ENCODE results near the gene FCHSD2. TPM values are rescaled to one million over a fixed set of nuclear protein-coding genes. Genes with fewer than 3 reads are reported as not detected.
"Not testable (repeated sequence)": the region's sequence is repeated elsewhere in the genome, so short reads cannot be mapped to it uniquely, and the experiment has no call there.

FCHSD2 gene
- polyA plus RNA-seq, 1 donor (not counting 4 experiments of a cell fraction or from before 2014, with no cell fraction given) = 14.2 TPM

- Histone ChIP-seq H3K9me1 (ENCODE audit: control insufficient read depth, extremely low read depth, insufficient read depth, low read length) (no peaks in the 10 kb centered on the region), H3K4me1 (ENCODE audit: control insufficient read depth, extremely low read depth, insufficient read depth, low read length) (peaks cover 24% of the 10 kb centered on the region), H3K4me3 (ENCODE audit: control insufficient read depth in 2 of 3, extremely low read depth in 1 of 3, insufficient read depth in 2 of 3, low read depth in 1 of 3, low read length in 3 of 3) (peak overlapping the region in 1 of 3 experiments; percentile 41), H3K27me3 (ENCODE audit: control insufficient read depth, extremely low read depth, insufficient read depth, low read length) (no peaks in the 10 kb centered on the region), H3K79me2 (ENCODE audit: control insufficient read depth, insufficient read depth, low read length) (no peaks in the 10 kb centered on the region), H3K27ac (ENCODE audit: control insufficient read depth, insufficient read depth, low read length) (peak overlapping the region; percentile 92), H2AFZ (ENCODE audit: control insufficient read depth, low read length) (peak overlapping the region; percentile 64), H3K4me2 (ENCODE audit: control insufficient read depth, extremely low read depth, insufficient read depth, low read depth, low read length) (peak overlapping the region; percentile 90), H3K9me3 (ENCODE audit: control insufficient read depth, low read depth, low read length) (no peaks in the 10 kb centered on the region), H4K20me1 (ENCODE audit: control insufficient read depth, extremely low read depth, insufficient read depth, low read length) (no peaks in the 10 kb centered on the region), H3K9ac (ENCODE audit: control insufficient read depth, extremely low read depth, insufficient read depth, low read length) (peak overlapping the region; percentile 86), H3K36me3 (ENCODE audit: control insufficient read depth in 2 of 2, extremely low read depth in 1 of 2, insufficient read depth in 2 of 2, low read length in 2 of 2) (no peaks in the 10 kb centered on the region)
- no peak for TF ChIP-seq EZH2 (IDR thresholded peaks at IDR 0.05; ENCODE audit: low read length)
- no peak for TF ChIP-seq CTCF (optimal IDR thresholded peaks at IDR 0.05 in 1 of 3, IDR thresholded peaks at IDR 0.05 in 1 of 3, conservative IDR thresholded peaks at IDR 0.05 in 1 of 3; ENCODE audit: extremely low read depth in 1 of 3, insufficient read depth in 2 of 3, low read length in 3 of 3)
- DNase-seq (ENCODE audit: low read depth, low spot score) = no peak
- dilution Hi-C loops (cut with MboI; ENCODE audit: extremely low pct_ligation_motif_present, low sequenced_read_pairs) = no loop called here
- no peak for FAIRE-seq
Measured at GRCh38 chr11:72793076-72793424, 349.1 kb downstream of the FCHSD2 start.

- TF ChIP-seq CTCF (optimal IDR thresholded peaks at IDR 0.05 in 1 of 3, IDR thresholded peaks at IDR 0.05 in 1 of 3, conservative IDR thresholded peaks at IDR 0.05 in 1 of 3; ENCODE audit: extremely low read depth in 1 of 3, insufficient read depth in 2 of 3, low read length in 3 of 3) = no peak
- TF ChIP-seq EZH2 (IDR thresholded peaks at IDR 0.05; ENCODE audit: low read length) = no peak
- FAIRE-seq = no peak
- DNase-seq (ENCODE audit: low read depth, low spot score) = no peak
- Histone ChIP-seq H3K27me3 (ENCODE audit: control insufficient read depth, extremely low read depth, insufficient read depth, low read length) (no peaks in the 10 kb centered on the region), H3K36me3 (ENCODE audit: control insufficient read depth in 2 of 2, extremely low read depth in 1 of 2, insufficient read depth in 2 of 2, low read length in 2 of 2) (no peaks in the 10 kb centered on the region), H3K4me3 (ENCODE audit: control insufficient read depth in 2 of 3, extremely low read depth in 1 of 3, insufficient read depth in 2 of 3, low read depth in 1 of 3, low read length in 3 of 3) (no peak overlapping the region), H4K20me1 (ENCODE audit: control insufficient read depth, extremely low read depth, insufficient read depth, low read length) (no peaks in the 10 kb centered on the region), H3K4me1 (ENCODE audit: control insufficient read depth, extremely low read depth, insufficient read depth, low read length) (peaks cover 24% of the 10 kb centered on the region), H3K27ac (ENCODE audit: control insufficient read depth, insufficient read depth, low read length) (no peak overlapping the region), H3K79me2 (ENCODE audit: control insufficient read depth, insufficient read depth, low read length) (no peaks in the 10 kb centered on the region), H3K9me1 (ENCODE audit: control insufficient read depth, extremely low read depth, insufficient read depth, low read length) (no peaks in the 10 kb centered on the region), H3K4me2 (ENCODE audit: control insufficient read depth, extremely low read depth, insufficient read depth, low read depth, low read length) (no peak overlapping the region), H3K9ac (ENCODE audit: control insufficient read depth, extremely low read depth, insufficient read depth, low read length) (no peak overlapping the region), H3K9me3 (ENCODE audit: control insufficient read depth, low read depth, low read length) (no peaks in the 10 kb centered on the region), H2AFZ (ENCODE audit: control insufficient read depth, low read length) (no peak overlapping the region)
- dilution Hi-C loops (cut with MboI; ENCODE audit: extremely low pct_ligation_motif_present, low sequenced_read_pairs) = no loop called here
Measured at GRCh38 chr11:72792437-72793021, 349.6 kb downstream of the FCHSD2 start.

GRCh38 chr11:72791228-72791627 lies 350.9 kb downstream of the FCHSD2 start:
- dilution Hi-C loops (cut with MboI; ENCODE audit: extremely low pct_ligation_motif_present, low sequenced_read_pairs) = not testable (repeated sequence)

More at GRCh38 chr11:72791228-72791627, 350.9 kb downstream of the FCHSD2 start:
- H3K27me3 ChIP-seq (ENCODE audit: control insufficient read depth, extremely low read depth, insufficient read depth, low read length); H3K9ac ChIP-seq (ENCODE audit: control insufficient read depth, extremely low read depth, insufficient read depth, low read length); H3K4me2 ChIP-seq (ENCODE audit: control insufficient read depth, extremely low read depth, insufficient read depth, low read depth, low read length); FAIRE-seq; H3K79me2 ChIP-seq (ENCODE audit: control insufficient read depth, insufficient read depth, low read length); H3K27ac ChIP-seq (ENCODE audit: control insufficient read depth, insufficient read depth, low read length); H4K20me1 ChIP-seq (ENCODE audit: control insufficient read depth, extremely low read depth, insufficient read depth, low read length); H3K4me3 ChIP-seq (ENCODE audit: control insufficient read depth in 2 of 3, extremely low read depth in 1 of 3, insufficient read depth in 2 of 3, low read depth in 1 of 3, low read length in 3 of 3); H3K9me3 ChIP-seq (ENCODE audit: control insufficient read depth, low read depth, low read length); H3K36me3 ChIP-seq (ENCODE audit: control insufficient read depth in 2 of 2, extremely low read depth in 1 of 2, insufficient read depth in 2 of 2, low read length in 2 of 2); DNase-seq (ENCODE audit: low read depth, low spot score); H3K9me1 ChIP-seq (ENCODE audit: control insufficient read depth, extremely low read depth, insufficient read depth, low read length); H2AFZ ChIP-seq (ENCODE audit: control insufficient read depth, low read length): not testable (repeated sequence)
- peaks cover 24% of the 10 kb centered on the region for H3K4me1 ChIP-seq (ENCODE audit: control insufficient read depth, extremely low read depth, insufficient read depth, low read length)
